ENCODE results near the gene TRPC4AP.

Gene TRPC4AP

DNA sequence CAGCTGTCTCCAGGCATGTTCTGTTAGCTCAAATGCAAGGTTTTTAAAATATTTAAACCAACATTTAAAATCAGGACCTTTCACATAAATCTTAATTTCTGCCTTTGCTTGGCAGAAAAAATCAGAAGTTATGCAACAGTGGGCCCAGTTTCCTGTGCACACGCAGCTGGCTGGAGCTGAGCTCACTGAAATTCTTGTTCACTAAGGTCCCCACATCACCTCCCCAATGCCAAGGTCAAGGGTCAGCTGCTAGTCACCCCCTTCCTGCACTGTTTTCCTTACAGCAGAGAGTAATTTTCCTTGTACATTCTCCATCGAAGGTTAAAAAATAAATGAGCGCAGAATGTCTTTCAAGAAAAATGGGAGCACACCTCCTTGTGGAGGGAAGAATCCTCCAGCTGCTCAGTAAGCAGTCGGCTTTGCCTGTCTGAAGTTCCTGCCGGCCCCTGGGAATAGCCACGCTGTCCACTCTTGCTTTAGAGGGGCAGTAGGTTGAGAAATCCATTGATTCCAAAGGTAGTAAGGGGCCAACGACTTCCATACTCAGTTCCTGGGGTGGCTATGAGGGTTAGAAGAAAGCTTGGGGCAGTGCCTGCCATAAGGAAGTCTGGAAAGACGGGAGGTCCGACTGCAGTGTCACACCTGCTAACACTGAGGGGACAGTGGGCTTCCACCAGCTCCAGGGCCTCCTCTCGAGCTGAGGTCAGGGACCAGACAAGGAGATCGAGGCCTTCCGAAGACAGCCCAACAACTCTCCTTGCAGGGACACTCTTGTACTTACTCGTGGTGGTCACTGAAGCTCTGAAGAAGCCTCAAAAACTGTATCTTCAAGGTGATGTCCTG, 80.2 kb downstream of the TRPC4AP start:
- no peak for DNase-seq

DNA sequence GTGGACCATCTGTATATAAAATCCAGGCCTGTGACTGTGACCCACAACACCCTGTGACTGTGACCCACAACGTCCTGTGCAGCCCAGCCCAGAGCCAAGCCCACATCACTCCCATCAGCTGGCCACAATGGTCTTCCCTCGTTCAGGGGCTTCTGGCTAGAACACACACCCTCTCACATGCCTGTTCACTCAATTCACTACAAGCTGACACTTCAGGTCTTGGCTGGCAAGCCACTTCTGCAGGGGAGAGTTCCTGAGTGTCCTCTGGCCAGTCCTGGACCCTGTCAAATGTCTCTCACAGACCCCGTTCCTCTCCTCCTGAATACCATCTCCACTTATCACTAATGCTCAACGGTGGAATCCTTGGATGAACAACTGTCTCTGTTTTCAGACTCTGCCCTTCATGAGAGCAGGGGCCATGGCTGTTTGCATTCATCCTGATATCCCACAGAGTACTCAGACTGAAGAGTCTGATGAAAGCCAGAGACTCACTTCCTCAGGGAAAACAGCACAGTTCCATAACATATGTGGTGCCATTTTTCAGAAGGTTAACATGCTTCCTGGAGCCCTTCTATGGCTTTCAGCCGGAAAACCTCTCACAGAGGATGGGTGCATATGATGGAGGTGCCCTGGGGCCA, 80.9 kb downstream of the TRPC4AP start:
- DNase-seq, result no peak

DNA sequence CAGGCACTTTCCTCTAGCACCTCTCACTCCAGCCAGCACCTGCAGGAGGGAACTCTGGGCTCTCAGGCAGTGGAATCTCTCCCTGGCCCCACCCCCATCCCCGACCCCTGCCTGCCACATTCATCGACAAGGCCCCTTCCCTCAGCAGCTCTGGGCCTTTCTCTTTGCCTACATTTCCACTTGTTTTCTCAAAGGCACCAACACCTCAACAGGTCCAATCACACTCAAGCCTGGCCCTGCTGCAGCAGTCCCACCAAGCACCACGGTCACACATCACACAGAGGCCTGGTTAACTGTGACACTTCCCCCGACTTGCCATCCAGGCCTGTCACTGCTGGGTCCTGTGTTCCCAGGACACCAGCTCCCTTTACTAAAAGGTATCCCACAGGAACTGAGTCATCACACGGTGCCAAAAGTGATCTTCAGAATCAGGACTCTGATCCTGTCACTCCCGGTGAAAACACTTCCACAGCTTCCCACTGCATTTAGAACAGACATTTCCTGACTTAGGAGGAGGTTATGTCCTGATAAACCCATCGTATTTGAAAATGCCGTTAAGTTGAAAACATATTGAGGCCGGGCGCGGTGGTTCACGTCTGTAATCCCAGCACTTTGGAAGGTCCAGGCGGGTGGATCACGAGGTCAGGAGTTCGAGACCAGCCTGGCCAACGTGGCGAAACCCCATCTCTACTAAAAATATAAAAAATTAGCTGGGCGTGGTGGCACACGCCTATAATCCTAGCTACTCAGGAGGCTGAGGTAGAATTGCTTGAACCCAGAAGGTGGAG, 82.0 kb downstream of the TRPC4AP start:
- no peak for DNase-seq

DNA sequence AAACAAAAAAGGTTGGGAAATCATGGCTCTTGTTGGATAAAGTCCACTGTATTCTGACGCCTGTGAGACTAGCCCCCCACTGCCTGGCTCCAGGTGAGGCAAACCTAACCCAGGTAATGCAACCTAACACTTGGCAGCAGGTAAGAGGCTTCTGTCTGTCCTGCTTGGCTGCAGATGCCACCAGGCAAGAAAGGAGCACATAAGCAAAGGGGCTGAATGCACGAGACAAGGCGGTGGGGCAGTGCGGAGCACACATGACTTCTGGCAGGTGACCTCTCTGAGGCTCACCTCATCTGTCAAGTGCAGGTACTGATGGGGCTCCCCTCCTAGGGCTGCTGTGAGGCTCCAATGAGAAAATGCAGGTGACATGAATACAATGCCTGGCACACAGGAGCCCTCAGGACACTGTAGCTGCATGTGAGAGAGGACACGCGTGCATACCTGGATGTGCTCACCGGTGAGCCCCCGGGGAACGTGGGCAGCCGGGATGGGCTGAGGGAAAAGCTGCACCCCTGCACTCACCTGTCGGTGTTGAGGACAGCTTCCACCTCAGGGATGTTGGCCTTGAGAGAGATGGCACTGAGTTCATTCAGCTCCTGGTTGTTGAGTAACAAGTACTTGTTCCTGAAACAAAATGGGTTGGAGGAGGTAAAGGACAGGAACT, 82.8 kb downstream of the TRPC4AP start:
- no peak for DNase-seq

DNA sequence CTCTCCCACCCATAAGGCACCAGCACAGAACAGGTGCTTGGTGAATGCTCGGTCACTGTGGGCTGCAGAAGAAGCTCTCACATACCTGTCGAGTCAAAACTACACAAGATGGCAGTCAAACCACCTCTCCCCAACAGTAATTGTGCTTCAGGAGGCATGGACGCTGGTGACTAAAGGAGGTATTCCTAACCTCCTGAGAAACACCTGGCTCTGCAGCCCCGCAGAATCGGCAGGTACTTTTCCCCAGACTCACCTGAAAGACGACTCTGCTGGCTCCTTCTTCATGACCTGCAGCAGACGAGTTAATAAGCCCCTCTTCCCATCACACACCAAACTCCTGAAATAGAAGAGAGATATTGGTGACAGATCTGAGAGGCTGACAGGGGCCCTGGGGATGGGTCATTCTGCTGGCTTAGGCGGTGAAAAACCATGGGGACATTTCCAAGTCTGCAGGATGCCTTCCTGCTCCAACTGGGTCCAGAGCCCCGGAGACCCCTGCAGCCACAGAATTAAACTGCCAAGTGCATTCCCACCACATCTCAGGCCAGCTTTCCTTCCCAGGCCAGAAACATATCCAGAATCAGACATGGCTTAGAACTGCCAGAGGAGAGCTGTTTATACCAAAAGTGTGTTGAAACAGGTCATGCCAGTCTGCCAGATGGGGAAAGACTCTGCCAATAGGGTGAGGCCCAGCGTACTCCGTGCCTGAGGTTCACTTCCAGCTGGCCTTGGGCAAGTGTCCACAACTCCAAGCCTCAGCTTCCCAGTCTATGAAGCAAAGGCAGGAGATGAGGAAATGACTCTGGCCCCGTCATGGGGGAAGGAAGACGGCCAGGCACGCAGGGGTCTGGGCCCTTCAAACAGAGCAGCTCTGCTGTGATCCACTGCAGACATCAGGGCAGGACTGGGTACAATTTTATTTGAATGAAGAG, 83.9 kb downstream of the TRPC4AP start:
- no peak for DNase-seq

DNA sequence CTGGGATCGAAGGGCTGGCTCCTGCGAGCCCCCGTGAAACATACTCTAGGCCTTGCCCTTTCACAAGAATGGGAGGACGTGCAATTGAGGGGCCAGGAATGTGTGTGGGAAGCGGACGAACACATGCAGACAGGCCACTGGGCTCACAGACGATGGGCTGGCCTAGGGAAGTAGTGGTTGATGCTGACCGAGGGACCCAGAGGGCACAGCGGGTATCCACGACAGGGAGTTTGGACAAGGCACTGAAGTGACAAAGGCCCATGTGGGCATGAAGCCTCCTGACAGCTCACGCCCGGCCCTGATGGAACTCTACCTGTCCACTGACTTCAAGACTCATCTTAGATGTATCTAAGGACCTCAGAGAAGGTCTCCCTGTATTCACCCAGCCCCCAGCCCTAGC, 84.7 kb downstream of the TRPC4AP start:
- no peak for DNase-seq

DNA sequence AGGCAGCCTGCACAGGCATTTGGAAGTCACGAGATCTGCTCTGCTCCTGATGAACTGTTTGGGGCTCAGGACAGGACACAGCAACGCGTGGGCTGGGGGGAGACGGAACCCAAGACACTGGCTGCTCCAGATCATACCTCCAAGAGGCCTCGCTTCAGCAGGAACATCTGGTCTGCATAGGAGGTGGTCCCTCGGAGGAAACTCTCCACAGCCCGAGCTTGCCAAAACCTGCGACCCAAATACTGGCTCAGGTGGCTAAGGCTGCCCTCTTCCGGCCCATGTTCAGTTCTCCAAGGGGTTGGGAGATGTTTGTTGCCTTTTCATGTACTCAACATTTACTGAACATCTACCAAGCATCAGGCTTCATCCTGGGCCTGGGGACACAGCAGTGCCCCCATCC, 85.2 kb downstream of the TRPC4AP start:
- no peak for DNase-seq

DNA sequence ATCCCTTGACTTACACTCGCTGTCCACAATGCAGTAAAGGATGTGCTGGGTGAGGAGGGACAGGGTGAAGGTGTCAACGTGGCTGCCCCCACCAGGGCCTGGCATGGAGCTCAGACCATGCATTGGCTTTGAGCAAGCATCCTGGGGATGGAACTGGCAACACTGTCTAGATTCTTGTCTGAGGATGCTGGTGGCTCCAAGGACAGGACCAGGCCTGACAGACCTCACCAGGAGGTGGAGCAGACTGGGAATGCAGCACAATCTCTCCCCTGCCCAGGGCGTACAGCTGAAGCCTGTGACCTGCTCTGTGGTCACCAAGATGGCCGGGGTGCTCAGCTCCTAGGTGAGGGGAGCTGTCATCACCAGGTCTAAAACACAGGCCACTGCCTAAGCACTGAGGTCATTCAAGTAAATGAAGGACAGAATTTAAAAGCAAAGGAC, 86.1 kb downstream of the TRPC4AP start:
- no peak for DNase-seq

DNA sequence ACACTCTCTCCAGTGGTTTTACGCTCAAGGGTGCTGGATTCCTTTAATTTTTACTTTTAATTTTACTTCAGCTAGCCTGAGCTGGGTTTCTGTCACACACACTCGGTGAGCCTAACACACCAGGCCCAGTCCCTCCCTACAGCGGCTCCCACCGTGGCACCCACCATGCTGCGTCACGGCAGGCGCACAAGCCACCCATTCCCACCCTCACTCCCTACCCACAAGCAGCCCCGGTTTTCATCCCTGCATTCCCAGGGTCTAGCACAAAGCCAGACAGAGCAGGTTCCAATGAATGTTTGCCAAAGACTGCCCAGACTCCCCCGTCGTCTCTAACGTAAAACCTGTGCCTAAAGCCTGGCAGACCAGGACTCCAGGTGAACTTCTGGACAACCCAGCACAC, 86.6 kb downstream of the TRPC4AP start:
- no peak for DNase-seq

DNA sequence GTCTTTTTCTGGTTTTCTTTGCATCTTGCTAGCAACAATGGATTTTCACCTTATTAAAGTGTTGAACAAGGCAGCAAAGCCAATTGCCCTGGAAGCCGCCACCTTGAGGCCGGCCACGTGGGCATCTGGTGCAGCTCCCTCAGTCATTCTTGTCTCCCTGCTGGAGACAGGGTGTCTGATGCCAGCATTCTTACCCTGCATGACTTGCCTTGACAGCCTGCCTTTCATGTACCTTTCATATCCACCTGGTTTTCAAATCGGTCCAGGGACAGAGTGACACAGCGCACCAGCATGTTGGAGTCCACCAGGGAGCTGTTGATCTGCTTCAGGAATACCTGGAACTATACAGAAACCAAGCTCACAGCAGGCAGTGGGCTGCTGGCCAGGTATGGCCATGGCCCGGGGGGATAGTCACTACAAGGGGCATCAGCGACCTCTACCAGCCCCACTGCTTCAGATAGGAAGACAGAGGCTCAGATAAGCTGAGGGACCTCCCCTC, 87.1 kb downstream of the TRPC4AP start:
- no peak for DNase-seq

DNA sequence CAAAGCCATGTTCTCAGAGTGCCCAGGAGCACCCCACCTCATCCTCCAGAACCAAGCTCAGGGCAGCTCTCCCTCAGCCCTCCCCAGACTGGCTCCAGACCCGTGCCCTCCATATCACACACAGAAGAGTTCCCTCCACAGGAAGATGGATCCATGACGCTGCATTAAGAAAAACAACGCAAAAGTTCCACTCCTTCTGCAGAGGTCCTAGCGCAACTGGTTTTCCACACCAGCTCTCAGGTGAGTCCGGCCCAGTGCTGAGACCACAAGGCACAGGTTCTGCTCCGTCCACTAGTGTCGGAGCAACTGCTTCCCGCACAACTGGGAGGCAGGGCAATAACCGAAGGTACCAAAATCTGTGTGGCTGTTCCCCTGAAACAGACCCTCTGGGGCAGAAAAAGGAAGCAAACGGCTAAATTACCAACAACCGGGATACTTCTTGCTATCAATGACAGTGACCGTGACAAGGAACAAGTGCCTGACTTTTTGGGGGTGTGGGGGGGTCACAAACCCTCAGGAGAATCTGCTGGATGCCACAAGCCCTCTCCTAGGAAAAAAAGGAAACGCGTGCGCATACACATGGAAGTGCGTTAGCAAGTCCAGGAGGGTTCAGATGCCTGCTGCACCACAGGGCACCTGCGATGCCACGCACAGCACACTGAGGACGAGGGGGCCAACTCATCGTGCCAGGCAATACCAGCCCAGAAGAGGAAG, 87.7 kb downstream of the TRPC4AP start:
- no peak for DNase-seq

DNA sequence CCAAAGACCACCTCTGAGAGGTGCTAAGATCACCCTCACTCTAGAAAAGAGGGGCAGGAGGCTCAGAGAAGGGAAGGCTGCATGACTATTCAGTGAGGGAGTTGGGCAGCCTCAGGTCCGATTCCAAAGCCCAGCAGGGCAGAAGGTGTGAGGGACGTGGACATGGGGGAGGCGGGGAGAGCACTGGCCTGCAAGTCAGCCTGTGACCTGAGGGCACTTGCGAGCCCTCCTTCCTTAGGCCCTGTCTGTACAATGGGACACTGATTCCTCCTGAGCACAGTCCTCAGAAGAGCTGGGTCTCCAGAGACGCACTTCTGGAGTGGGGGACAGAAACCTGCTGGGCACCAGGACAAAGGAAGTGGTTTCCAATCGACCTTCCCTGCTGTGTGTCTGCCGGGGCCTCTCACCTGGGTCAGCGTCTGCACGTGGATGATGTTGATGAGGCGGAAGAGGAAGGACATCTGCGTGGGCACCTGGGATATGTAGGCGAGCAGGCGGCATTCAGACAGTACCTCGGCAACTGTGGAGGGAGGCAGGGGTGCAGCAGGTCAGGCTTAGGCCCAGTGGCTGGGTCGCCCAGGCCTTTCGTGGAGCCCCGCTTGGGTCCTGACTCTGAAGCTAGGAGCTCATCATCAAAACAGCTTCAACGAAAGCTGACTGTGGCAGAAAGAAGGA, 88.4 kb downstream of the TRPC4AP start:
- no peak for DNase-seq

DNA sequence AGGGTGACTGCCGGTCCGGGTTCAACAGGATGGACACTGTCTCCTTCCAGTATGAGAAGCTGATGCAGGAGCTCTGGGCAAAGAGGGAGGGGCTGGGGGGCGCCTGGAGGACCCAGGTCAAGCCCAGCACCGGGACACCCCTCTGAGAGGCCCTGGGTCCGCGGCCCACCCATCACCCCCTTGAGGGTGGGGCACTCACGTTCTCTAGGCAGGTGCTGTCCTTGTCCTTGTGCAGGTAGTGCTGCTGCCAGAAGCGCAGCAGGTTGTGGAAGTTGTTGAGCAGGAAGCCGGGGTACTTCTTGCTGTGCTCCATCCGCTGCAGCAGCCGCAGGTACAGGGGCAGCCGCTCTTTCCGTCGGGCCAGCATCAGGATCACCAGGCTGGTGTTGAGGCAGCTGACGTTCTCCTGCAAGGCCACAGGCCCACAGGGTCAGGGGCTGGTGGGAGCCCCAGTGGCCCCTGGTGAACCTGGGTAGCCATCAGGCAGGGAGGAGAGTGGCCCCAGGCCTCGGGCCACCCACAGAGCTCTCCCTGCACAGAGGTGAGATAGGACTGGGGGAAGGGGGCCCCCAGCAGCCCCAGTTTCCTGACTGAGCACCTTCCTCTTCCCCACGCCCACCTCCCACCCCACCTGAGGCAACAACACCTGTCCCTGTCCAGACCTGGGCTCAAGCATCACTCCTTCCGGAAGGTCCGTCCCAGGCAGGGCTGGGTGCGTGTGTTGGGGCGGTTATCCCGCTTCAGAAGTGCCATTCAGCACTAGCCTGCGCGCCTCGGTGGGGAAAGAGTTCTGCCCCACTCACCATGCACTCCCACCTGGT, 89.2 kb downstream of the TRPC4AP start:
- no peak for DNase-seq

DNA sequence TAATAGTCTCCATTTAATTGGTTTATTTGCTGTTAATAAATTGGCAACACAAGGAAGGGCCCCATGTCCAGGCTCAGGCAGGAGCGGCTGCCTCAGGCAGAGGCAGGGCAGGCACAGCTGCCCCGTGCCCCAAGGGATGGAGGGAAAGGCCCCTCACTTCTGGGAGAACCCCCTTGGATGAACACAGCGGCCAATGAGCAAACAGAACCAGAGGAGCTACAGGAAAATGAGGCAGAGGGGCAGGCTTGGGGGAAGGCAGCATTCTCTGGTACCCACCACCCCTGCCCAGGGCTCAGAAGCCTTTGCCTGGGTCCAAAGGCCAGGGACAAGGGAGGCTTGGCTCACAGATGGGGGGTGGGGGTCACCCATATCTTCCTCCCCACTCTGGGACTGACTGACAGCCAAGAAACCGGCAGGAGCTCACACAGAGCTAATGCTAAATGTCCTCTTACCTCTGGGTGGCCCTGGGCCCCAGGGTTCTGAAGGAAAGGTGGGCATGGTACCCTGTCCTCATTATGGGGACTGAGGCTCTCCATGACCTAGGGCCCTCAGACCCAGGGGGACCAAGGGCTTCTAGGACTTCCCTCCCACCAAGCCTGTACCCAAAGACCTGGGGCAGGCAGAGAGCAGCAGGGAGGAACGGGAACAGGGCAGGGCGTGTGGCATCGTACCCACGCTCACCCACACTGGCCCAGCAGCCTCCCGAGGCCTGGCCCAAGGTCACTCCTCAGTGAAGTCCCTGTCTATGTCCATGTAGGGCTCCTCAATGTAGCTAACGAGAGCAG, 90.0 kb downstream of the TRPC4AP start:
- DNase-seq, result no peak

DNA sequence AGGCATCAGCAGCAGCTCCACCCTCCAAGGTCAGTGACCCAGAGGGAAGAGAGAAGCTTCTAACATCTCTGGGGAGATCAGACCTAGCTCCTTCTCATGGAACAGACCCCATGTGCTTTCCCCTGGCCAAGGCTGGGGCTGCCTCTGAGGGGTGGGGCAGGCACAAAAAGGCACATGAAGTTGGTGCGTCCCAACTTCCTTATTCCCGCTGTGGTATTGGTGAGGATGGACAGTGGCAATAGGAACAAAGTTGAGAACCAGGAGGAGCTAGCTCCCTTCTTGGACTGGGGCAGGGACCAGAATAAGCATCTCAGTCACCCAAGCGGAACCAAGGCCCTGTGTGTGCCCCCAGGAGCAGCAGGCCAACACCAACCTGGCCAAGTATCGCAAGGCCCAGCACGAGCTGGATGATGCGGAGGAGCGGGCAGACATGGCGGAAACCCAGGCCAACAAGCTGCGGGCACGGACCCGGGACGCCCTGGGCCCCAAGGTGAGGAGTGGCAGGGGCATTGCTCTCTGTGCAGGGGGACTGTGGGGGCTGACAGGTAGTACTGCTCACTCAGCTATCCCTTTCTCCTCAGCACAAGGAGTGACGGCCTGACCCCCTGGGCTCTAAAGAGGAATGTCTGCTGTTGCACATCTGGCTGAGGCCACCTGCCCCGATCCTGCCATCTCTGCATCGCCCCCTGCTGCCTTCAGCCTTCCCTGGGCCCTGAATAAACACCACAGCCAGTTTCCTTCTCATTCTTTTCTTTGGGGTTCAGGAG, 90.8 kb downstream of the TRPC4AP start:
- no peak for DNase-seq

DNA sequence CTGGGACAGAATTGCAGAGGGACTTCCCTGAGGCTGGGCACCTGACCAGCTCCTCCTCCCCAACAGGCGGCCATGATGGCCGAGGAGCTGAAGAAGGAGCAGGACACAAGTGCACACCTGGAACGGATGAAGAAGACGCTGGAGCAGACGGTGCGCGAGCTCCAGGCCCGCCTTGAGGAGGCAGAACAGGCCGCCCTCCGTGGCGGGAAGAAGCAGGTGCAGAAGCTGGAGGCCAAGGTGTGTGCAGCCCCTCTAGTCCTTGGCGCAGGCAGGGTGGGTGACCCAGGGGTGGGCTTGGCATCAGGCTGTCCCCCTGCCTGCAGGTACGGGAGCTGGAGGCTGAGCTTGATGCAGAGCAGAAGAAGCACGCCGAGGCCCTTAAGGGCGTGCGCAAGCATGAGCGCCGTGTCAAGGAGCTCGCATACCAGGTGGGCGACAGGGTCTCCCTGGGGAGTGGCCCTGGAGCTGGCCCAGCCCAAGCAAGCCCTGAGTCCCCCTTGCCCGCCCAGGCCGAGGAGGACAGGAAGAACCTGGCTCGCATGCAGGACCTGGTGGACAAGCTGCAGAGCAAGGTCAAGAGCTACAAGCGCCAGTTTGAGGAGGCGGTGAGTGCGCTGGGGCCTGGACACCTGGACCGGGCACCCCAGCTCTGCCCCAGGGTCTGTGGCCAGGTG, 91.5 kb downstream of the TRPC4AP start:
- no peak for DNase-seq

DNA sequence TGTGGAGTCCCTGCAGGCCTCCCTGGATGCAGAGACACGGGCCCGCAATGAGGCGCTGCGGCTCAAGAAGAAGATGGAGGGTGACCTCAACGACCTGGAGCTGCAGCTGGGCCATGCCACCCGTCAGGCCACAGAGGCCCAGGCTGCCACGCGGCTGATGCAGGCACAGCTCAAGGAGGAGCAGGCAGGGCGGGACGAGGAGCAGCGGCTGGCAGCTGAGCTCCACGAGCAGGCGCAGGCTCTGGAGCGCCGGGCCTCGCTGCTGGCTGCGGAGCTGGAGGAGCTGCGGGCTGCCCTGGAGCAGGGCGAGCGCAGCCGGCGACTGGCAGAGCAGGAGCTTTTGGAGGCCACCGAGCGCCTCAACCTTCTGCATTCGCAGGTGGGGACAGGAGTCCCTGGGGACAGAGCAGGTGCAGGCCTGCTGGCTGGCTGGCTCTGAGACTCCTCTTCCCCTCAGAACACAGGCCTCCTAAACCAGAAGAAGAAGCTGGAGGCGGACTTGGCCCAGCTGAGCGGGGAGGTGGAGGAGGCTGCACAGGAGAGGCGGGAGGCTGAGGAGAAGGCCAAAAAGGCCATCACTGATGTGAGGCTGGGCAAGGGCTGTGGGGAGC, 92.2 kb downstream of the TRPC4AP start:
- DNase-seq, result no peak

Data from activated CD4-positive, alpha-beta T cell treated with anti-CD3 and anti-CD28 coated beads, Interleukin-2, amount 50 U/mL, for 16 hours (primary cell).